Endometrial microvascular endothelial cells (primary cell): ENCODE results near the gene UMOD. TPM values are rescaled to one million over a fixed set of nuclear protein-coding genes. Genes with fewer than 3 reads are reported as not detected.

Experiments used
- in situ Hi-C: cut with HindIII; loops from 2 replicates; pipeline ENCODE4 v1.10.0; 2017; ENCODE audit warnings: low sequenced_read_pairs, low pct_unique_long_range_greater_than_20kb; ENCODE audit errors: inconsistent ontology term
- total RNA-seq: library from RNA; depleted of rRNA; stranded (reverse); fragments of >200 nt; gene quantifications from one replicate; pipeline ENCODE4 v1.2.3, GENCODE V29; 2015; ENCODE audit errors: inconsistent ontology term

UMOD gene
- total RNA-seq, 1 donor from 2014 or later, result not detected

DNA sequence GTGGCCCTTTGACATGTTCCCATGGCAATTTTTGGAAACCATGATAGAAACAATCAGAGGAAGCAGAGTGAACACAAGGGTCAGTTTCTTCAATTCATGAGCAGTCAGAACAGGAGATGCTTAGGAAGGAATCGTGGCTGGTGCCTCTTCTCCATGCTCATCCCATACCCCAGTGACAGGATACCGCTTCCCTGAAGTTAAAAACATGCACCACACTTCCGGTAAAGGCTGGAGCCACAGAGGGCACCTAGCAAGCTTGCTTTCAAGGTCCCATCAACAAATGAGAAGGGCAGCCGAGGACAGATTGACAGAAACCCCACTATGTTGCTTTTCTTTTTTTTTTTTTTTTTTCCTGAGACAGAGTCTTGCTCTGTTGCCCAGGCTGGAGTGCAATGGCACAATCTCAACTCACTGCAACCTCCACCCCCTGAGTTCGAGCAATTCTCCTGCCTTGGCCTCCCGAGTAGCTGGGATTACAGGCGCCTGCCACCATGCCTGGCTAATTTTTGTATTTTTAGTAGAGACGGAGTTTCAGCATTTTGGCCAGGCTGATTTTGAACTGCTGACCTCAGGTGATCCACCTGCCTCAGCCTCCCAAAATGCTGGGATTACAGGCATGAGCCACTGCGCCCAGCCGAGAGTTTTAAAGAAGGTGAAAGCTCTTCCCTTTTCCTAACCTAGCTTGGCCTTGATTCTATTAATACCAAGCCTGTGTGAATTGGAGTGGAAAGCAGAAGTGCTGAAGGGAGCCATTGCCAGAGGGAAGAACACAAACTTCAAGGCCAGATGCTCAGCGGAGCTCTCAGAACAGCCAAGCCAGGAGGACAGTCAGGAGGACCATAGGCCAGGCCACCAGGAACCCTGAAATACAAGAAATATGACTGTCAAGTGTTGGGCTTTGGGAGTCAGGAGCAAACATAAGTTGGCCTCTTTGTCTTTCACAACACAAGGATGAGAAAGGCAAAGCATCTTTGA lies 41.8 kb downstream of the UMOD start:
- in situ Hi-C loops, result no loop called here

DNA sequence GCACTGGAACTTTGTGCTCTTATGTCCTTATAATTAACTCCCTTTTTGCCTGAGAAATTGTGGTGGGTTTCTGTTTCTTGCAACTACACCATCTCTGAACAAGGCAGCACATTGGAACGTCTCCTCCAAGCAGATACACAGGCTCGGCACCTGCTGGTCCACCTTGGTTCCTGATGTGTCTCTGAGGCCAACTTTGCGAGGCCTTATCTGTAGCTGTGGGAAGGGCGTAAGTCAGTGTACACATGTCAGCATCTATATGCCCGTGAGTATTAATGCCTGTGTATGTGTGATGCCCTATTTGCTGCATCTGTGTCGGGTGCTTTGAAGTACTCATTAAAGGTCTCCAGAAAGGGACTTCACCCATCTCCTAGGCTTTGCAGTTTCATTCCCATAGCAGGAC lies 42.7 kb downstream of the UMOD start:
- in situ Hi-C loops, result no loop called here

DNA sequence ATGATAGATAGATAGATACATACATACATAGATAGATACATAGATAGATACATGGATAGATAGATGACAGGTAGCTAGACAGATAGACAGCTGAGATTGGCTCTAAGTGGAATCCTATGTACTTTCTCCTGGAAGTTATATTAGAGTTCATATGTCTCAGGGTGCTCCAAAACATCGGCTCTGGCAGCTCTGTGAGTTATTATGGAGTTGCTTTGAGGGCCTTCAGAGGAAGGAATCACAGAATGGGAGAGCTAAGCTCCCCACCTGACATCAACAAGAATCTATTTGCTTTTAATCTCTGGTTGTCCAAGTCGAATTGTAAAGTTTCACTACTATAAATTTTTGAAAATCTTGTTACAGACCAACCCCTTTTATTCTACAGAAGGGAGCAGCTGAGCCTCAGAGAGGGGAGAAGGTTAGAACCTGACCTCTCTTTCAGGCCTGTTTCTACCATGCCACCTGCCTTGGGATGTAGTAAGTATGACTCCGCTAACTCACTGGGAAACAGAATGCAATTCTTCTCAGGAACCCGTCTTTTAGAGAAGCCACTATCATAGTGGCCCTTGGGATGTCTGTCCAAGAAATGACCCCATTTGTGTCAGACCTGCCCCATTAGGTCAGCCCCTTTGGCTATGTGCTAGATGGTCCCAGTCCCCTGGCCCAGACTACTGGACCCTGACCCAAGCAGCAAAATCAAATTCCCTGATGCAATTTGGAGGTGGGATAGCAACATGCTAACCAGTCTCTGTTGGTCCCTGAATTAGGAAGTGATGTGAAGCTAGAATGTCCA lies 43.5 kb downstream of the UMOD start:
- in situ Hi-C loops, result no loop called here

DNA sequence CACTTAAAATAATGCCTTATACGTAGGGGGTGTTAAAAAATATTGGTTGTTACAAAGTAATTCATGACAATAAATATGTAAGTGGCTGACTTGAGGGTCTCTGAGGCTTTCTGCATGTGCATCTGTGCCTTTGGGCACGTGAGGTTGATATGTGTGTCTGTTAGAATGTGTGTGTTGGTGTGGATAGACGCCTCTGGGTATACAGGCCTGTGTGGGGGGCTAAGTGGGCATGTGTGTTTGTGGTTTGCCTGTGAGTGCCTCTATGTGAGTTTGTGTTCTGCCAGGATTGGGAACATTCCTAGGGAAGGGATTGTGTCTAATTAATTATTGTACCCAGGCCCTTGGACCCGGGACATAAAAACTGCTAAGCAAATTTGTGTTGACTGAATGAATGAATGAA lies 44.2 kb downstream of the UMOD start:
- in situ Hi-C loops, result no loop called here

DNA sequence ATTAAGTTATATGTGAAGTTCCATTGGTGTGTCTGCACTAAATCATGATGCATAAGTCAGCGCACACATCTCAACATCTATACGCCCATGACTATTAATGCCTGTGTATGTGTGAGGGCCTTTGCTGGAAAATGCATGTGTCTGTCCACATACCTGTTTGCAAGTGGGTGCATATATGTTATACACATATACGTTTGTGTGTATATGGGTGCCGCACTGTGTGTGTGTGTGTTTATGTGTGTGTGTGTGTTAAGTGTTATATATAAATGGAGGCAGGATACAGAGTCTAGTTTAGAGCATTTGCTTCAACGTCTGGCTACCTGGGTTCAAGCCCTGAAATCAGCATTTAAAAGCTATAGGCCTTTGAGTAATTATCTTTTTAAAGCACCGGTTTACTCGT lies 44.7 kb downstream of the UMOD start:
- in situ Hi-C loops, result no loop called here

DNA sequence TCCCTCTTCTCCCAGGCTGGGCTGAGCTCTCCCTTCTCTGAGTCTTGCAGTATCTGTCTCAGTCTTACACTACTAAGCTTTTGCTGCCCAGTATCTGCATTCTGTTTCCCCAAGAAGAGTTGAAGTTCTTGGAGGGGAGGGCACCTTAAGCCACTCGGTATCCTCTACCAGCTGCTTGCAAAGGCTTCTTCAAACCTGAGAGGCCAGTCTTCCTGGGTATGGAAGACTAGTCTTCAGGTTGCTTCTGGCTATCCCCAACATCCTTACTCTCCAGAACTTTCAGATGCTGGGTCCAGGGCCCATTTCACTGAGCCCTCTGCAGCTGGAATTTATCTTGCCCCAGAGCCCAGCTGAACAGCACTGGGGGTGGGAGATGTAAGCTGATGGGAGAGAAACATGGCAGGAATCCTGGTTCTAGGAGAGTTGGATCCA lies 45.3 kb downstream of the UMOD start:
- in situ Hi-C loops, result no loop called here

DNA sequence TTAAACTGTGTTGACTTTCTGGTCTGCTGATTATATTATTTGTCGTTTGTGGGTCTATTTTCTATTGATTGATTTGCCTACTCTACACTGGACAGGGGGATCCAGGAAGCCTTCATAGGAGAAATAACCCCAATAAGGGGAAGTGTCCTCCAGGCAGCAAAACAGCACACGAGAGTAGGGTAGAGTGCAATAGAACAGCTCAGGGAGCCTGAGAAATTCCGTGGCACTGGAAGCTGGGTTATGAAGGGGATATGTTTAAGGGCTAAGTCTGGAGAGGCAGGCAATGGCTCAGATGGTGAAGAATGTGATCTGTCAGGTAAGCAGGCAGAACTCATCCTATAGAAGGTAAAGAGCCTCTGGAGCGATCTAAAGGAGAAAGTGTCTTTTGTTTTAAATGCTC lies 46.1 kb downstream of the UMOD start:
- in situ Hi-C loops, result no loop called here

DNA sequence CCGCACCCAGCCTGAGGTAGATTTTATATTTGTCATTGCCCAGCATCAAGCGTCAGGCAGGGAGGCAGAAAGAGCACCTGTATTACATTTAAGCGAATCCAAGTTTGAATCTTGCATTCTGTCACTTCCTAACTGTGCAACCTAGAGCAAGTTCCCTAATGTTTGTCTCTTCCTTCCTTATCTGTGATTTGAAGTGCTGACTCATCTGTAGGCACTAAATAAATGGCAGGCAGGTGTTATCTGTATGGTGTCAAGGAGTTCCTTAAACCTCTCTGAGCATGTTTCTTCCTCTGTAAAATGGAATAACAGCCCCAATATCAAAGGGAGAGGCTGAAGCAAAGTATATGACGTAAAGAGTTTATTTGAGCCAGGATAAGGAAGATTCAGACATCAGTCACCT lies 49.5 kb downstream of the UMOD start:
- in situ Hi-C loops, result no loop called here

DNA sequence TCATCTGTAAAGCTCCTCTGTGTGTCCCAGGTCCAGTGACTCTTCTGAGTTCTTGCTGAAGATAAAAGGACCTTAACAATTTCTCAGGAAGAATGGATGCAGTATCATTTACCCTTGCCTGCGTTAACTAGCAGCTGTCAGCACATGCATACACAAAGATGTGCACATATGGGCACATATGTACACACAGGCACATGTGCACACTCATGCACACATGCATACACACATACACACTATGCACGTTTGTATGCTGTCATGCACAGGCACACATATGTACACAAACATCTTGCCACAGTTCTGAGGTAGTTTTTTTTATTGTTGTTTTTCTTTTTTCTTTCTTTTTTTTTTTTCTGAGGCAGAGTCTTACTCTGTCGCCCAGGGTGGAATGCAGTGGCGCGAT lies 50.1 kb downstream of the UMOD start:
- in situ Hi-C loops, result no loop called here

DNA sequence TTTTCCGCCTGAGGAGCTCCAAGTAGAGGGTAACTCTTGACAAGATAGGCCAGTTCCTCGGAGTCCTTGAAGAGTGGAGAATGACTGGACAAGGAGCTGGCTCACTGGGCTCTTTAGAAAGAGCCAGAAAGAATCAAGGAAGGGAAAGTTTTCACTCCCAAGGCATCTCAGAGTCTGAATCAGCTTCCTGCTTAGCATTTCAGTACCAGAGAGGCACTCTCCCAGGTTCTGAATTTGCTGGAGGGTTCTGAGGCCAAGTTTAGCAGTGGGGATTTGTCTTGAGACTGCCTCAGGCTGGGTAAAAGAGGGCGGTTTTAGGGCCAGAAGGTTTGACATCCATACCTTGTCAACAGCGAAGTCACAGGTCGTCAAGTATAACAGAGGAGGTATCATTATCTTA lies 50.7 kb downstream of the UMOD start:
- in situ Hi-C loops, result no loop called here

DNA sequence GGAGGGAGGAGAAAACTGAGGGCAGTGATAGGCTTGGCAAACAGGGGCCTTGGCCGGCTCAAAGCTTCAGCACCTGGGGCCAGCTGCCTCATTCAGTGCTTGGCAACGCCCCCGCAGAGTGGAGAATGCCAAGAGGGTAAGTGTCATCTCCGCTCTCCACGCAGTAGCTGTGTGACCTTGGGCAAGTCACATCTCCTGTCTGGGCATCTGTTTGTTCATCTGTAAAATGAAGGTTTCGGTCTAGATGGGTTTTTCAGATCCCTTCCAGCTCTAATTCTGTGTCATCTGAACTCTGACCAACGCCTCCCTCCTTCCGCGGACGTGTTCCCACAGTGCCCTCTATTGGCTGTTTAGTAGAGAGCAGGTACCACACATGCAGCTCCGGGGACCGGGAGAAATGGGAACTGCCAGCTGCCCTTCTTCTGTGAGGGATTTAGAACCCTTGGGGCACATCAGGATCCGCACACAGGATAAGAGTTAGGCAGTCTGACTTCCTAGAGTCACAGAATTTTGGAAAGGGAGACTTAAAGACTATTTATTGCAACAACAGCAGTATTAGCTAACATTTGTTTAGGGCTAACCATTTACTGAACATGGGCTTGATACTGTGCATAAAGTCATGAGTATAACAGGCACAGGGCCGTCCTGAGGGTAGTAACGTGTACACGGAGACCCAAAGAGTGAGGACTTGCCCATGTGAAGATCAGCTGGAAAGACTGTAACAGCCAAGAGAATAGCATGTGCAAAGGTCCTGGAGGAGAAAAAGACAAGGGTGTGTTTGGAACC lies 52.0 kb downstream of the UMOD start:
- in situ Hi-C loops, result no loop called here

DNA sequence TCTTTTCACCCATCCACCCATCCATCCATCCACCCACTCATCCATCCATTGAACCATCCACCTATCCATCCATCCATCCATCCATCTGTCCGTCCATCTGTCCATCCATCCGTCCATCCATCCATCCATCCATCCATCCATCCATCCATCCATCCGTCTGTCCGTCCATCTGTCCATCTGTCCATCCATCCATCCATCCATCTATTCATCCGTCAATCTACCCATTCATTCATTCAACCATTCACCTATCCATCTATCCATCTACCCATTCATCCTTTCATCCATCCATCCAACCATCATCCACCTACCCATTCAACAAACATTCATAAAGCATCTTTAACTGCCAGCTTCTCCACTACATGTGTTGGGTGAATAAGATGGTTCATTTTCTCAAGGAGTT lies 54.1 kb downstream of the UMOD start:
- in situ Hi-C loops, result no loop called here

DNA sequence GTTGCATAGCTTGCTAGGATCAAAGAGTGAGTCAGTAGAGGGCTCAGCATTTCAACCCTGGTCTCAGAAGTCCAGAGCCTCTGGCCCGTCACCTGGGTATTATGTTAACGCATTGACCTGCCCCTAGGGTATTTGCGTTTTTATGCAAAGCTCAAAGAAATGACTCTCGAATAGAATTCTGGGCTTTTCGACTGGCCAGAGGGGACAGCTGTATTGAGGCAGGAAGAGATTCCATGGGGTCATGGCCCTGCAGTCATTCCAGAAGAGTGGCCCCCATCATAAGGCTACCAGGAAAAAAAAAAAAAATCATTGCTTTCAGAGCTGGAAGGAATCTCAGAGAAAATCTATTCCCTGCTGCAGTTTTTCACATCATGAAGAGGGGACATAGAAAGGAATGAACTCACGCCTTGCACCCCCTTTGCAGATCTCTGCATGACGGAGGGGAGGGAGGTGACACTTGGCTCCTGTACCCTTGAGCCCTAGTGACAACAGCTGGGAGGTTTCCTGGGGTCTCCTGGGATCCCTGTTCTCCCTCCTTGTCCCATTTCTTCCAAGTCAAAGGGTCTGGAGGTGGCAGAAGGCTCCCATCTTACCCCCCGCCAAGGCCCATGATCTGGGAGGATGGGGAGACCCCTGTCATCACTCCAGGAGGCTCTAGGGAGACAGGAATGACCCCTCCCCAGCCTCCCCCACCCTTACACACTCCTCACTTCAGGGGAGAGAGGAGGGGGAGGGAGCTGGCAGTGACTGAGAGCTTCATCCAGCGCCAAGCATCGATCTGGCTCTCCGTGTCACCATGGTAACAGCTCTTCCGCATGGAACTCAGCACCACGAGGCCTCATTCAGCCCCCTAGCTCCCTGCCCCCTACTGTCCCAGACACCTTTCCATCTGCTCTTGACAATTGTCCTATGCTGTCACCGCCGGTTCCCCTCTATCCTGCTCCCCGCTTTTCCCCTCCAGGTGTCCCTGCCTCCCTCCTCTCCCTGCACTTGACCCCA lies 61.0 kb downstream of the UMOD start:
- in situ Hi-C loops, result no loop called here

DNA sequence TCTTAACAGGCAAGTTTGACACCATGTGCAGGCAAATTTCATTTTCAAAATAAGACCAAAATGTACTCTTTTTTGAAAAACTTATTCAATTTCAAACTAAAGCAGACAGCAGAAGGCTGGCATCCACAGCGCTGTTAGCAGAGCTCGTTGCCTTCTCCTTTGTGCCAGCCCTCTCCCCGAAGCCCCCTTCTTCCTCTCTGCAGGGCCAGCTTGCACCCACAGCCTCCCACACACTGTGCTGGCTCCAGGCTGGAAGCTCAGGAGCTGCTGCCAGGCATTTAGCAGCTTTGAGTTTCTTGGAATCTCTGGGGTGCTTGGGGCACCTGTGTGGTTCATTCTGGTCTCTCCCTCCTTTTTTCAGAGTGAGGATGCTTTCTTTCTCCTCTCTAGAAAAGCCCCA lies 62.9 kb downstream of the UMOD start:
- in situ Hi-C loops, result no loop called here

DNA sequence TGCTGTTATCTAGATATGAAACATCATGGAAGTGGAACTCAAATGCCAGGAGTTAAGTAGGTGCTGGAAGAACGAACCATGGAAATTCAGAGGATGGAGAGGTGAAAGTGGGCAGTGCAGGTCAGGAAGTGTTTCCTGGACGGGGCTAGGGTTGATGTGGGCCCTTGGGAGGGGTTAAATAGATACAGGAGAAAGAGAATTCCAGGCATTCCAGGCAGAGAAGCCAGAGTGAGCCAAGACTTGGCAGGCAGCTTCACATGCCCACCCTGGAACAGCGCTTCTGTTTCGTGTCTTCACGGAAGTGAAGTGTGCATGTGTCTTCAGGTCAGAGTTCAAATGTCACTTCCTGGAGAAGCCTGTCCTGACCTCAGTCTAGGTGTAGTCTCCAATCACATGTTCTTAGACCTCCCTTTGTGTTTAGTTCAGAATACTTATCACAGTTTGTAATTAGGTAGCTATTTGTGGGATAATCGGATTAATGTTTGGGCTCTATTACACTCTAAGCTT lies 66.5 kb downstream of the UMOD start:
- in situ Hi-C loops, result no loop called here
